ENCODE results near the gene MYO1D. TPM values are rescaled to one million over a fixed set of nuclear protein-coding genes. Genes with fewer than 3 reads are reported as not detected.
A peak's percentile ranks its signal among the peaks of the same experiment; 100 is the strongest.
"Not testable (repeated sequence)": the region's sequence is repeated elsewhere in the genome, so short reads cannot be mapped to it uniquely, and the experiment has no call there.

The MYO1D gene
- total RNA-seq, 2 experiments from 2014 or later: 8.4 to 12.2 TPM

DNA sequence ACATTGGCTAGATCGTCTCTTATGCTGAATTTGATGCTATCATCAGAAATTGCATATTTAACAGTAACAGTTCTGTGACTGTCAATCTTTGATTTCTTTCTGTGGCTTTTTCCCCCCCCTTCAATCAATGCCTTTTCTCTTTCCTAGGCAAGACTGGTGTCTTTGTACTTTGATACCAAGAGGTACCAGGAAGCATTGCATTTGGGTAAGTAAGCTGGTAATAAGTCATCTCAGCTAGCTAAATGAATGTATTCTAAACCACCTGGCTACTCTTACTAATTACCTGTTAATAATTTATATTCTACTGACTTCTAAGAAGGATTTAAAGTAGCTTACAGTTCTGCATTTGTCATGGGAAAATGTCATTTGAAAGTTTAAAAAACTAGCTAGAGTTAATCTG is 412.6 kb downstream of the MYO1D start:
- ATAC-seq (no peak), DNase-seq (no peak)
- H3K27ac Mint-ChIP-seq: no peak overlapping the region
- CTCF ChIA-PET: interaction anchor here (1.0 to 4.4 kb wide), 7 partner anchors 18 to 211 kb away, joined by 3 to 67 read pairs (median 10); partner anchors contain the start of gene PSMD11
- H3K9me3 Mint-ChIP-seq (ENCODE audit: low read depth): no peaks in the 10 kb centered on the region
- no peak overlapping the region for H3K4me3 Mint-ChIP-seq
- H3K27me3 Mint-ChIP-seq: no peaks in the 10 kb centered on the region
- H3K36me3 Mint-ChIP-seq: peaks cover 50% of the 10 kb centered on the region
- H3K4me1 Mint-ChIP-seq: peaks cover 13% of the 10 kb centered on the region

DNA sequence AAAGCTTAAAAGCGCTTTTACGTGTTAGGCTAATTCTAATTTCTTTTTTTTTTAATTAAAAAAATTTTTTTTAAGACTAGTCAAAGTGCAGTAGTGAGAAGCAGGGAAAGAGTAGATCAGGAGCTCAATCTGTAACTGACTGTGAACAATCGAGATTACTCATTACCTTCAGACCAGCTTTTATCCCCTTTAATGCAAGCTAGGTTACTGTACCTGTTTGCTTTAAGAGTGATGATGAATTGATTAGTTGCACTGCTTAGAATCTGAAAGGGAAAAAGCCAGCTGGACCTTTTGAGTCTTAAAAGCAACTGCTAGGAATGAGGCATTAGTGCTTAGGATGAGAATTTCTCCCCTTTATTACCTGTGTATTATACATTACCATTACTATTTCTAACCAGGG is 413.6 kb downstream of the MYO1D start:
- Mint-ChIP-seq H3K27me3 (no peaks in the 10 kb centered on the region), H3K9me3 (ENCODE audit: low read depth) (no peaks in the 10 kb centered on the region), H3K4me1 (peaks cover 20% of the 10 kb centered on the region), H3K27ac (no peak overlapping the region), H3K36me3 (peaks cover 51% of the 10 kb centered on the region), H3K4me3 (no peak overlapping the region)
- no peak for DNase-seq
- ATAC-seq: no peak
- CTCF ChIA-PET: interaction anchor here (0.6 to 4.4 kb wide), 29 partner anchors 8 to 413 kb away, joined by 3 to 67 read pairs (median 4); partner anchors contain the start of genes CDK5R1 and PSMD11

DNA sequence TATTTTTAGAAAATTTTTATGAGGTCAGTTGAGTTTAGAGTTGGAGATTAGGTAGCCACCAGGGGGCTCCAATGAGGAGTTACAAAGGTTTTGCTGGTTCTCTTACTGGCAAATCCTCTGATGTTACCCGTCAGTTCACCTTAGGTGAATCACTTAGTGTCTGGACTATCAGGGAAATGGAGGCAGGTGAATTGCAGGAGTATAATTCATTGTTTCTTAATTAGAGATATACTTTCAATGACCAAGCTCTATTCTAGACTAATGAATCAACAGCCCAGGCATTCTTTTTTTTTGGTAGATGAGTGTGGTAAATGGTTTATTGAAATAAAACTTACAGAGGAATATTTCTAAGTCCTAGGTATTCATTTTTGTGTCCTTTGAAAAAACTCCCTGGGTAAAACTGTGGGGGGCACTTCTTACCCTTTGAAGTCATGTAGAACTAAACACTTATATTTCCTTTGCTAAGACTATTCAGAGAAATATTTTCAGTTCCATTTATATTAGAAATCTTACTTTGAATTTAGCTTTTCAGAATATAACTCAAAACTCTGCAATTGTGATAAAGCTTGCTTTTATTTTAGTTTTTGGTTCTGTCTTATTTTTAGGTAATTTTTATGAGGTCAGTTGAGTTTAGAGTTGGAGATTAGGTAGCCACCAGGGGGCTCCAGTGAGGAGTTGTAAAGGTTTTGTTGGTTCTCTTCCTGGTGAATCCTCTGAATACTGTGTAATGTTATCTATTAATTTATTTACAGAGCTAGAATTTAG is 414.9 kb downstream of the MYO1D start:
- Mint-ChIP-seq H3K27me3 (no peaks in the 10 kb centered on the region), H3K27ac (peak overlapping the region; percentile 66), H3K36me3 (peaks cover 53% of the 10 kb centered on the region), H3K9me3 (ENCODE audit: low read depth) (no peaks in the 10 kb centered on the region), H3K4me1 (peaks cover 31% of the 10 kb centered on the region), H3K4me3 (no peak overlapping the region)
- ATAC-seq (peak; percentile 75), DNase-seq (peak; percentile 78)
- CTCF ChIA-PET: interaction anchor here (0.7 to 4.4 kb wide), 54 partner anchors 8 to 474 kb away, joined by 3 to 67 read pairs (median 4); partner anchors contain the start of genes CDK5R1, MYO1D and PSMD11

DNA sequence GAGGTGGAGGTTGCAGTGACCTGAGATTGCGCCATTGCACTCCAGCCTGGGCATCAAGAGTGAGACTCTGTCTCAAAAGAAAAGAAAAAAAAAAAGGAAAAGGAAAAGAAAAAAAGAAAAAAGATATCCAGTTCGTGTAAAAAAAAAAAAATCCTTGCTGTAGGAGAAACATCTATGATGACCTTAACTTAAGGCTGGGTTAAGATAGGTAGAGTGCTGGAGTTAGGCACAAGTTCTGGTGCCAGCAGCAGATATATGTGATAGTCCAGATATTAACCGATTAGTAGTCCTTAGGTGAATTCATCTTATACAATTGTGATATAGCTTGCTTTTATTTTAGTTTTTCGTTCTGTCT is 415.4 kb downstream of the MYO1D start:
- CTCF ChIA-PET: interaction anchor here (0.7 to 4.4 kb wide), 35 partner anchors 9 to 448 kb away, joined by 3 to 67 read pairs (median 5); partner anchors contain the start of genes CDK5R1, MYO1D and PSMD11
- Mint-ChIP-seq H3K27me3 (no peaks in the 10 kb centered on the region), H3K4me3 (no peak overlapping the region), H3K4me1 (peaks cover 33% of the 10 kb centered on the region), H3K9me3 (ENCODE audit: low read depth) (no peaks in the 10 kb centered on the region), H3K27ac (peak overlapping the region; percentile 66), H3K36me3 (peaks cover 51% of the 10 kb centered on the region)
- ATAC-seq (peak; percentile 53), DNase-seq (no peak)

DNA sequence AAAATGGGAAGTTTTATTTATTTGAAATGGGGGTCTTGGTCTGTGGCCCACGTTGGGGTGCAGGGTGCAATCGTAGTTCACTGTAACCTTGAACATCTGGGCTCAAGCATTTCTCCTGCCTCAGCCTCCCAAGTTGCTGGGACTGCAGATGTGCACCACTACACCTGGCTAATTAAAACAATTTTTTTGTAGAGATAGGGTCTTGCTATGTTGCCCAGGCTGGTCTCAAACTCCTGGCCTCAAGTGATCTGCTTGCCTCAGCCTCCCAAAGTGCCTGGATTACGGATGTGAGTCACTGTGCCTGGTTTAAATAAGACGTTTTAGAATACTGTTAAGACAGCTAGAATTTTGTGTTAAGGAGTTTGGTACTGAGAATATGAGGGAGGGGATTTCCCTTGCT is 416.9 kb downstream of the MYO1D start:
- H3K27ac Mint-ChIP-seq: no peak overlapping the region

DNA sequence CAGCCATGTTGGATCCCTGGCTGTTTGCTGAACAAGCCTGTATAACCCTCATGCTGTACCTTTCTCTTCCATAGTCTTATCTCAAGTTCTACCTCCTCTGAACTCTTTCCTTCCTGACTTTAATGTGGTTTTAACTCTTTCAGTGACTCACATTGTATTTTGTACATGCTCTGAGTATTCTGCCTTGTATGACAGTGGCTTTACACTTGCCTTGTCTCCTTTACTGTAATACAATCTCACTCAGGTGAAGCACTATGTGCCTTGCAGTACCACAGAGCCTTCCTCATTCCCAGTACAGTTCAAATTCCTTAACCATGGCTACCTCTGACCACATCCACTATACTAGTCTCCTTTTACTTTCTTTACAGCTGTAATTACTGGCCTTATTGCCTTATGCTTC is 418.6 kb downstream of the MYO1D start:
- H3K27ac Mint-ChIP-seq: peak overlapping the region; percentile 34
- no peaks in the 10 kb centered on the region for H3K27me3 Mint-ChIP-seq
- H3K9me3 Mint-ChIP-seq (ENCODE audit: low read depth): no peaks in the 10 kb centered on the region
- peaks cover 34% of the 10 kb centered on the region for H3K4me1 Mint-ChIP-seq
- no peak for DNase-seq
- peaks cover 56% of the 10 kb centered on the region for H3K36me3 Mint-ChIP-seq
- peak; percentile 48 for ATAC-seq
- no peak overlapping the region for H3K4me3 Mint-ChIP-seq
- CTCF ChIA-PET: interaction anchor here (1.0 to 1.3 kb wide), 2 partner anchors 201 to 205 kb away, joined by 3 to 4 read pairs; no protein-coding TSS in a partner anchor

More for the DNA sequence above, 416.9 kb downstream of the MYO1D start:
- Mint-ChIP-seq H3K4me3 (no peak overlapping the region), H3K4me1 (peaks cover 34% of the 10 kb centered on the region), H3K27me3 (no peaks in the 10 kb centered on the region), H3K36me3 (peaks cover 52% of the 10 kb centered on the region), H3K9me3 (ENCODE audit: low read depth) (no peaks in the 10 kb centered on the region)
- no peak for DNase-seq
- CTCF ChIA-PET: interaction anchor here (1.0 to 3.2 kb wide), 3 partner anchors 11 to 297 kb away, joined by 3 to 24 read pairs (median 4); partner anchors contain the start of gene PSMD11
- no peak for ATAC-seq

DNA sequence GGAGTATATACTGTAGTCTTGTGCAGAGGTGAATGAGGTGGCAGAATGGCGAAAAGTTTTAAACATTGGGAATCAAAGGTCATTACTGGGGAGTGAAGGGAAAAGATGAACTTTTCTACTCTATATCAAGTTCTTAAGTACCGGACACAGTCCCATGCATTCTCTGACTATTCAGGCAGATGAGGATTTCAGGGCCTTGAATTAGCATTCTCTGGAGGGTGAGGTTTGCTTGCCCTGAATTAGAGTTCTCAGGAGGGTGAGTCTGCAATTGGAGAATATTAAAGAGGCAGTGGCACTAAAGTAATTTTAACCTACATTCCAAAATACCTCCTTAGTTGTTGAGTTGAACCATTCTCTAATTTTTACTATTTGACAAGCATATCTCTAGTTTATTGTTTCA is 423.6 kb downstream of the MYO1D start:
- Mint-ChIP-seq H3K9me3 (ENCODE audit: low read depth) (no peaks in the 10 kb centered on the region), H3K27me3 (no peaks in the 10 kb centered on the region), H3K36me3 (peaks cover 62% of the 10 kb centered on the region), H3K4me1 (peaks cover 26% of the 10 kb centered on the region), H3K4me3 (no peak overlapping the region), H3K27ac (peak overlapping the region; percentile 14)
- DNase-seq (no peak), ATAC-seq (no peak)
- CTCF ChIA-PET: interaction anchor here (1.2 to 2.6 kb wide), 2 partner anchors 8 to 9 kb away, joined by 5 to 18 read pairs; partner anchors contain the start of gene PSMD11

DNA sequence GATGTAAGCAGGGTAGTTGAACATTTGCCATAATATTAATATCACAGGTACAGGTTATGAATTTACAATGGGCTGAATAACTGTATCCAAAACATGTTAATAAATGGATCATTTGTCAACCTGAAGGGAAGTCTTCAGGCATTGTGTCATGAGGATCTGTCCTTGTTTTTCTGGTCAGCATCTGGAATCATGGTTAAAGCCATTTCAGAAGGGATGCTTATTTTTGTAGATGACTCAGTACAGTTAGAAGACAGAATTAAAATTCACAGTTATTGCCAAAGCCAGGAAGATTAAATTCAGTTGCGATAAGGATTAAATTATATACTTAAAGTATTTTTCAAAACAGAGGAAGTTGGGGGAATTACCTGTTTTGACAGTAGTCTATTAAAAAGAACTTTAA is 424.6 kb downstream of the MYO1D start:
- DNase-seq: no peak
- no peaks in the 10 kb centered on the region for H3K27me3 Mint-ChIP-seq
- peaks cover 19% of the 10 kb centered on the region for H3K4me1 Mint-ChIP-seq
- ATAC-seq: no peak
- no peak overlapping the region for H3K27ac Mint-ChIP-seq
- no peaks in the 10 kb centered on the region for H3K9me3 Mint-ChIP-seq (ENCODE audit: low read depth)
- CTCF ChIA-PET: interaction anchor here (1.0 to 2.6 kb wide), 3 partner anchors 8 to 11 kb away, joined by 3 to 18 read pairs (median 5); partner anchors contain the start of gene PSMD11
- peaks cover 56% of the 10 kb centered on the region for H3K36me3 Mint-ChIP-seq
- no peak overlapping the region for H3K4me3 Mint-ChIP-seq

DNA sequence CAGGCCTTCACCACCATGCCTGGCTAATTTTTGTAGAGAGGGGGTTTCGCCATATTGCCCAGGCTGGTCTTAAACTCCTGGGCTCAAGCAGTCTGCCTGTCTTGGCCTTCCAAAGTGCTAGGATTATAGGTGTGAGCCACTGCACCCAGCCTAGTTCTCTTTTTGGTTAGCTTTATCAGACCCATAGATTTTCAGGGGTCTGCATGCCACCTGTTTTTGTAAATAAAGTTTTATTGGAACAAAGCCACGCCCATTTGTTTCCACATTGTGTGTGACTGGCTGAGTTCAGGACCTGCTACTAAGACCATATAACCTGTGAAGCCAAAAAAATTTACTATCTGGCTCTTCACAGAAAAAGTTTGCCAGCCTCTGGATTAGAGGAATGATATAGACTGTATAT is 425.0 kb downstream of the MYO1D start:
- ATAC-seq (no peak), DNase-seq (no peak)
- H3K36me3 Mint-ChIP-seq: peaks cover 57% of the 10 kb centered on the region
- H3K4me1 Mint-ChIP-seq: peaks cover 20% of the 10 kb centered on the region
- H3K27me3 Mint-ChIP-seq: no peaks in the 10 kb centered on the region
- no peaks in the 10 kb centered on the region for H3K9me3 Mint-ChIP-seq (ENCODE audit: low read depth)
- no peak overlapping the region for H3K4me3 Mint-ChIP-seq
- H3K27ac Mint-ChIP-seq: no peak overlapping the region
- CTCF ChIA-PET: interaction anchor here (1.0 kb wide), 1 partner anchor 12 kb away, joined by 3 read pairs; no protein-coding TSS in a partner anchor

DNA sequence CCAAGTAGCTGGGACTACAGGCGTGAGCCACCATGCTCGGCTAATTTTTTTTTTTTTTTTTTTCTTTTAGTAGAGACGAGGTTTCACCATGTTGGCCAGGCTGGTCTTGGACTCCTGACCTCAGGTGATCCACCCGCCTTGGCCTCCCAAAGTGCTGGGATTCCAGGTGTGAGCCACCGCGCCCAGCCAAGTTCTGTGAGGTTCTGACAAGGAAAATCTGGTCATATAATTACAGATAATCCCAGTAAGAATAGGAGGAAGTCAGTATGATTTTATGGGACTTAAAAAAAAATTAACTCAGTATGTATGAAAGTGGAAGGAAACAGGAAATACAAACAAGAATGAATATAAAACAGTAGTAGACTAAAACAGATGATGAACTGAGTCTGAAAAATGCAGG is 426.5 kb downstream of the MYO1D start:
- not testable (repeated sequence) for DNase-seq; H3K27ac Mint-ChIP-seq; H3K4me3 Mint-ChIP-seq; ATAC-seq; H3K27me3 Mint-ChIP-seq; H3K9me3 Mint-ChIP-seq (ENCODE audit: low read depth)
- H3K36me3 Mint-ChIP-seq: peaks cover 58% of the 10 kb centered on the region
- peaks cover 34% of the 10 kb centered on the region for H3K4me1 Mint-ChIP-seq
- CTCF ChIA-PET: interaction anchor here (0.8 to 1.6 kb wide), 2 partner anchors 32 to 197 kb away, joined by 4 read pairs; no protein-coding TSS in a partner anchor

DNA sequence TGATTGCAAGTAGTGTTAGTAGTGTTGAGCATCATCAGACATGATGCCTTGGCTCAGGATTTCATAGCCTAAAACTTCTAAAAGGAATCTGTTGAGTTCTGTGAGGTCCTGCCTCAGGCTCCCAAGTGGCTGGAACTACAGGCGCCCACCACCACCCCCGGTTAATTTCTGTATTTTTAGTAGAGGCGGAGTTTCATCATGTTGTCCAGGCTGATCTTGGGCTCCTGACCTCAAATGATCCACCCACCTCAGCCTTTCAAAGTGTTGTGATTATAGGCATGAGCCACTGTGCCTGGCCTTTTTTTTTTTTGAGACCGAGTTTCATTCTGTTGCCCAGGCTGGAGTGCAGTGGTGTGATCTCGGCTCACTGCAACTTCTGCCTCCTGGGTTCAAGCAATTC is 427.0 kb downstream of the MYO1D start:
- Mint-ChIP-seq H3K36me3 (peaks cover 54% of the 10 kb centered on the region), H3K9me3 (ENCODE audit: low read depth) (no peaks in the 10 kb centered on the region), H3K27me3 (no peaks in the 10 kb centered on the region), H3K4me1 (peaks cover 34% of the 10 kb centered on the region), H3K27ac (no peak overlapping the region), H3K4me3 (no peak overlapping the region)
- ATAC-seq: no peak
- DNase-seq: no peak
- CTCF ChIA-PET: interaction anchor here (0.8 to 8.0 kb wide), 3 partner anchors 13 to 197 kb away, joined by 4 to 67 read pairs (median 4); no protein-coding TSS in a partner anchor

DNA sequence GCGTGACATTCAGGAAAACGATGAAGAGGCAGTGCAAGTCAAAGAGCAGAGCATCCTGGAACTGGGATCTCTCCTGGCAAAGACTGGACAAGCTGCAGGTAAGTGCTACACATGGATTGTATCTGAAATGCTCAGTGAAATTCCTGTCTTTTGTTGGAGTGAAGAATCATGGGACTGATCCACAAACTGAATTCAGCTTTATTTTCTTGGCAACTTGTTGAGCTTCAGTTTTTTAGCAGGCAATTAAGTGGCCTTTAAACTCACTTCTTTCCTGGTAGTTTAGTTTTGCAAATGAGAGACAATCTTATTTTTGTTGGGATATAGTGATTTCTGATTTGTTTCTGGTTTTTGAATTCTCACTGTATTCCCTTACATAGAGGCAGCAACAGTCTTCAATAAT is 430.0 kb downstream of the MYO1D start:
- ATAC-seq: no peak
- DNase-seq: no peak
- Mint-ChIP-seq H3K4me3 (no peak overlapping the region), H3K27me3 (peaks cover 11% of the 10 kb centered on the region), H3K4me1 (peaks cover 44% of the 10 kb centered on the region), H3K36me3 (peaks cover 33% of the 10 kb centered on the region), H3K27ac (peak overlapping the region; percentile 90), H3K9me3 (ENCODE audit: low read depth) (no peaks in the 10 kb centered on the region)
- CTCF ChIA-PET: interaction anchor here (0.7 to 8.0 kb wide), 3 partner anchors 16 to 431 kb away, joined by 4 to 67 read pairs (median 4); no protein-coding TSS in a partner anchor

DNA sequence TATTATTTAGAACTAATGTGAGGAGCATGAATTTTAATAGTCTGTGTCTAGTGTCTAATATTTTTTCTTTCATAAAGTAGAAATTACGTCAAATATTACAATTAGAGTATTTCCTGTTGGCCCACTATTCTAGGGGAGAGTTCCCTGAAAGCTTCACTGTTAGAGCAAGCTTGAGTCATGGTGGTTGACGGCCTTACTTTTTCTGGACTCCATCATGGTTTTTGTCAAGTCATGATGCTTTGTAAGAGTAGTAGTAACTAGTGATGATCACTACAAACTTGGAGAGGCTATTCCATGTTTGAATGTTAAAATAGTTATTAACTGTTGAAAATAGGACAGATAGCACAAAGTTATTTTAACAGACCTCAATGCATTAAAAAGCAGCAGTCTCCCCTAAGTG is 431.0 kb downstream of the MYO1D start:
- CTCF ChIA-PET: interaction anchor here (0.7 to 8.0 kb wide), 3 partner anchors 17 to 432 kb away, joined by 4 to 67 read pairs (median 4); no protein-coding TSS in a partner anchor

More for the DNA sequence above, 431.0 kb downstream of the MYO1D start:
- ATAC-seq (no peak), DNase-seq (no peak)
- H3K36me3 Mint-ChIP-seq: peaks cover 27% of the 10 kb centered on the region
- peak overlapping the region; percentile 90 for H3K27ac Mint-ChIP-seq
- peaks cover 15% of the 10 kb centered on the region for H3K27me3 Mint-ChIP-seq
- H3K4me3 Mint-ChIP-seq: peak overlapping the region; percentile 82
- no peaks in the 10 kb centered on the region for H3K9me3 Mint-ChIP-seq (ENCODE audit: low read depth)
- H3K4me1 Mint-ChIP-seq: peaks cover 46% of the 10 kb centered on the region
